B cell (primary cell): ENCODE data around the gene THSD4. TPM values are rescaled to one million over a fixed set of nuclear protein-coding genes. Genes with fewer than 3 reads are reported as not detected.

Experiments
- ATAC-seq: fragments of 200-7000 bp; cut with Tn5 transposase; one replicate; pipeline ENCODE4 v1.10.0; 2021; ENCODE audit warnings: low read depth, mild to moderate bottlenecking, moderate number of reproducible peaks, moderate library complexity
- CTCF ChIA-PET: fragments of 350-600 bp; sonication (Branson Sonifier 250); formaldehyde crosslinking; loops from one replicate; lab custom pipeline; 2021; ENCODE audit warnings: antibody characterized with exemption, inconsistent platforms; lab: Charles Lee
- POLR2A ChIA-PET: fragments of 350-600 bp; sonication (Branson Sonifier 250); formaldehyde crosslinking; loops from one replicate; lab custom pipeline; 2021; ENCODE audit warnings: antibody characterized with exemption; lab: Charles Lee
- DNase-seq: peaks from one replicate; pipeline ENCODE4 v3.0.0; 2013
- H2AFZ ChIP-seq: 2 replicates; pipeline ENCODE4 v1.6.1; 2012; ENCODE audit warnings: mild to moderate bottlenecking, low read depth, low read length; ENCODE audit not compliant: insufficient read depth, poor library complexity, severe bottlenecking
- H3K27ac ChIP-seq, 2 donors: 1 replicate in 1 of 2; 2 replicates in 1 of 2; pipeline ENCODE4 v1.5.1; 2012 to 2013; ENCODE audit warnings: low read length in 2 of 2, mild to moderate bottlenecking in 2 of 2, moderate library complexity in 1 of 2
- H3K27me3 ChIP-seq, 4 experiments: fragments of 200-600 bp in 1 of 4; sonication (generic) in 1 of 4; replicated peaks in 1 of 4; 1 replicate in 2 of 4; 2 replicates in 2 of 4; pipeline versions ENCODE4 v1.6.1 to v1.7.0; 2013 to 2016; ENCODE audit warnings: low read length in 3 of 4, mild to moderate bottlenecking in 2 of 4, mixed read lengths in 1 of 4, moderate library complexity in 1 of 4; ENCODE audit not compliant: insufficient read depth in 4 of 4, control insufficient read depth in 3 of 4; ENCODE audit errors: control extremely low read depth in 1 of 4
- H3K36me3 ChIP-seq, 2 experiments: replicated peaks in 1 of 2; 1 replicate in 1 of 2; 2 replicates in 1 of 2; pipeline versions ENCODE4 v1.6.1 to v1.7.1; 2013; ENCODE audit warnings: low read length in 1 of 2; ENCODE audit not compliant: insufficient read depth in 2 of 2, control insufficient read depth in 1 of 2; ENCODE audit errors: control extremely low read depth in 1 of 2, extremely low read depth in 1 of 2
- H3K4me1 ChIP-seq, 2 donors: fragments of 200-600 bp in 1 of 2; sonication (generic) in 1 of 2; 1 replicate in 1 of 2; 2 replicates in 1 of 2; pipeline versions ENCODE4 v1.5.1 to v1.6.1; 2013 to 2017; ENCODE audit warnings: low read length in 2 of 2; ENCODE audit not compliant: control insufficient read depth in 2 of 2, insufficient read depth in 2 of 2
- H3K4me2 ChIP-seq: replicated peaks from 2 replicates; pipeline ENCODE3; 2012; ENCODE audit warnings: mild to moderate bottlenecking, low read depth, low read length; ENCODE audit not compliant: poor library complexity, severe bottlenecking
- H3K4me3 ChIP-seq, 5 experiments: fragments of 200-600 bp in 1 of 5; sonication (generic) in 1 of 5; 1 replicate in 3 of 5; 2 replicates in 2 of 5; pipeline versions ENCODE4 v1.5.1 to v1.7.0; 2011 to 2016; ENCODE audit warnings: low read length in 4 of 5, mild to moderate bottlenecking in 4 of 5, low read depth in 2 of 5, control low read depth in 1 of 5, moderate library complexity in 1 of 5; ENCODE audit not compliant: insufficient read depth in 1 of 5; ENCODE audit errors: control extremely low read depth in 1 of 5, extremely low read depth in 1 of 5
- H3K79me2 ChIP-seq: fragments of 200-600 bp; sonication (generic); one replicate; pipeline ENCODE4 v1.6.0; 2016; ENCODE audit warnings: low read length; ENCODE audit not compliant: control insufficient read depth, insufficient read depth
- H3K9ac ChIP-seq: fragments of 200-600 bp; sonication (generic); 2 replicates; pipeline ENCODE4 v1.6.1; 2017; ENCODE audit warnings: mild to moderate bottlenecking, low read length, moderate library complexity
- H3K9me3 ChIP-seq, 3 donors: one replicate each; pipeline versions ENCODE4 v1.6.1 to v1.7.1; 2013; ENCODE audit warnings: low read length in 2 of 3; ENCODE audit not compliant: control insufficient read depth in 2 of 3, insufficient read depth in 1 of 3; ENCODE audit errors: control extremely low read depth in 1 of 3
- H4K20me1 ChIP-seq: 2 replicates; pipeline ENCODE4 v1.6.0; 2012; ENCODE audit warnings: mild to moderate bottlenecking, low read length; ENCODE audit not compliant: insufficient read depth, control insufficient read depth, poor library complexity, severe bottlenecking
- H3K27ac Mint-ChIP-seq: one replicate; pipeline ENCODE4 v1.8.0; 2021; ENCODE audit warnings: mixed read lengths
- H3K27me3 Mint-ChIP-seq: one replicate; pipeline ENCODE4 v1.8.0; 2021; ENCODE audit warnings: mixed read lengths
- H3K4me1 Mint-ChIP-seq: one replicate; pipeline ENCODE4 v1.8.0; 2021; ENCODE audit warnings: mixed read lengths
- H3K4me3 Mint-ChIP-seq: one replicate; pipeline ENCODE4 v1.8.0; 2021; ENCODE audit warnings: mixed read lengths
- H3K9me3 Mint-ChIP-seq: one replicate; pipeline ENCODE4 v1.8.0; 2022; ENCODE audit warnings: mixed read lengths; ENCODE audit not compliant: insufficient read depth
- CTCF ChIP-seq: fragments of 200-600 bp; IDR thresholded peaks from one replicate; pipeline ENCODE4 v1.8.0; 2022; ENCODE audit warnings: antibody characterized with exemption, mild to moderate bottlenecking
- EZH2 ChIP-seq: IDR thresholded peaks from 2 replicates; pipeline ENCODE4 v1.6.1; 2012; ENCODE audit warnings: borderline replicate concordance, low read depth, mild to moderate bottlenecking, moderate library complexity, low read length; ENCODE audit not compliant: insufficient read depth, poor library complexity, severe bottlenecking
- WGBS: methylation state at CpG from one replicate; pipeline ENCODE4 v1.1.5; 2013; ENCODE audit warnings: missing lambda C conversion rate; ENCODE audit not compliant: insufficient coverage; 5-methylcytosine and 5-hydroxymethylcytosine counted together
- intact Hi-C: fragments of 100-400 bp; cut with micrococcal nuclease; formaldehyde crosslinking; loops from one replicate; pipeline ENCODE4 v1.10.0; 2022
- polyA plus RNA-seq: library from polyadenylated mRNA; depleted of rRNA; stranded (reverse); fragments of >200 nt; gene quantifications from 2 replicates; pipeline ENCODE4 v1.2.3, GENCODE V29; 2012
- total RNA-seq, 2 donors: library from RNA; stranded (reverse); fragments of 120-200 nt in 1 of 2; gene quantifications; 1 replicate in 1 of 2; 2 replicates in 1 of 2; pipeline versions ENCODE4 v1.2.3 to v1.2.4, GENCODE V29; 2013 to 2022

Gene THSD4
- total and polyA plus RNA-seq, 2 donors (not counting 1 experiment from before 2014, with no cell fraction given), result not detected

- H3K4me2 ChIP-seq, result no peak overlapping the region
- CTCF ChIA-PET, result no interaction called here
These were observed 71.0 kb downstream of the THSD4 start for GRCh38 chr15:71186267-71186666.

GRCh38 chr15:71187078-71187477, 71.8 kb downstream of the THSD4 start:
- ChIA-PET POLR2A (no interaction called here), CTCF (no interaction called here)
- TF ChIP-seq EZH2, result no peak
- TF ChIP-seq CTCF, result no peak

More at GRCh38 chr15:71186267-71186666, 71.0 kb downstream of the THSD4 start:
- Histone ChIP-seq H3K27ac (no peak overlapping the region), H3K79me2 (no peaks in the 10 kb centered on the region), H3K27me3 (peaks cover 0 to 3% (median 0%) of the 10 kb centered on the region in 4 experiments), H3K4me1 (no peaks in the 10 kb centered on the region), H4K20me1 (no peaks in the 10 kb centered on the region), H3K9me3 (no peaks in the 10 kb centered on the region), H3K9ac (no peak overlapping the region), H3K36me3 (no peaks in the 10 kb centered on the region), H2AFZ (no peak overlapping the region), H3K4me3 (no peak overlapping the region)
- POLR2A ChIA-PET, result no interaction called here
- Mint-ChIP-seq H3K4me1 (no peaks in the 10 kb centered on the region), H3K27ac (no peak overlapping the region), H3K27me3 (peaks cover 17% of the 10 kb centered on the region), H3K4me3 (no peak overlapping the region), H3K9me3 (no peaks in the 10 kb centered on the region)
- intact Hi-C loops, result no loop called here
- TF ChIP-seq CTCF, result no peak
- no peak for TF ChIP-seq EZH2
- WGBS, result 43% methylated on average over 2 of the region's 3 CpGs
- DNase-seq (no peak), ATAC-seq (no peak)

More at GRCh38 chr15:71187078-71187477, 71.8 kb downstream of the THSD4 start:
- Histone ChIP-seq H3K4me2 (no peak overlapping the region), H3K9ac (no peak overlapping the region), H3K36me3 (no peaks in the 10 kb centered on the region), H3K27me3 (peaks cover 0 to 3% (median 0%) of the 10 kb centered on the region in 4 experiments), H3K4me1 (no peaks in the 10 kb centered on the region), H4K20me1 (no peaks in the 10 kb centered on the region), H3K27ac (no peak overlapping the region), H3K4me3 (no peak overlapping the region), H3K9me3 (no peaks in the 10 kb centered on the region), H3K79me2 (no peaks in the 10 kb centered on the region), H2AFZ (no peak overlapping the region)
- Mint-ChIP-seq H3K27me3 (peaks cover 18% of the 10 kb centered on the region), H3K9me3 (no peaks in the 10 kb centered on the region), H3K4me1 (no peaks in the 10 kb centered on the region), H3K27ac (no peak overlapping the region), H3K4me3 (no peak overlapping the region)
- DNase-seq (no peak), ATAC-seq (no peak)
- intact Hi-C loops, result no loop called here
- WGBS, result 92% methylated on average over 2 of the region's 5 CpGs
